HCT116 (cell line): ENCODE measurements around the gene IGLL1. TPM values are rescaled to one million over a fixed set of nuclear protein-coding genes. Genes with fewer than 3 reads are reported as not detected.

Experiments used
- ATAC-seq: fragments of 200-7000 bp; cut with Tn5 transposase; 2 replicates; pipeline ENCODE4 v1.9.1; 2020; ENCODE audit warnings: mild to moderate bottlenecking, moderate library complexity
- BruUV-seq: library from RNA; stranded (reverse); fragments of 400-500 nt; replicated peaks from 2 replicates; lab custom pipeline; 2021; lab: Mats Ljungman, UMichigan
- CTCF ChIA-PET: fragments of 300-600 bp; sonication (Branson Sonifier 250); formaldehyde crosslinking; loops from one replicate; lab custom pipeline; 2021; ENCODE audit warnings: antibody characterized with exemption; lab: Charles Lee
- POLR2A ChIA-PET: fragments of 300-600, 350-600 bp; sonication (Branson Sonifier 250); formaldehyde crosslinking; loops from one replicate; lab custom pipeline; 2021; ENCODE audit warnings: antibody characterized with exemption; lab: Charles Lee
- RAD21 ChIA-PET, 2 experiments: fragments of 300-600 bp; sonication (Branson Sonifier 250); formaldehyde crosslinking; loops; one replicate each; lab custom pipeline; 2023; ENCODE audit warnings: low total read pairs in 2 of 2; ENCODE audit not compliant: uncharacterized antibody in 2 of 2, unreplicated experiment in 2 of 2, low non-redundant PET in 1 of 2; lab: Charles Lee
- DNase-seq: peaks from one replicate; pipeline ENCODE4 v3.0.0-alpha.2; 2010; ENCODE audit warnings: low read depth, low spot score
- H2AFZ ChIP-seq: fragments of 200-600 bp; shearing (Covaris generic), sonication (generic); 2 replicates; pipeline ENCODE4 v1.6.1; 2017; ENCODE audit warnings: low read depth, mixed run types, mixed read lengths, antibody characterized with exemption, low read length; ENCODE audit not compliant: poor library complexity, severe bottlenecking
- H3K27ac ChIP-seq: 2 replicates; pipeline ENCODE4 v1.5.1; 2012; ENCODE audit warnings: low read depth, low read length
- H3K27me3 ChIP-seq: fragments of 200-600 bp; sonication (generic); 2 replicates; pipeline ENCODE4 v1.6.1; 2016; ENCODE audit warnings: mixed run types, low read length, mixed read lengths; ENCODE audit not compliant: insufficient read depth
- H3K36me3 ChIP-seq, 2 experiments: fragments of 200-500 bp in 1 of 2; fragments of 200-600 bp in 1 of 2; sonication (Bioruptor generic) in 1 of 2; sonication (generic) in 1 of 2; 2 replicates each; pipeline versions ENCODE4 v1.5.1 to v1.6.1; 2014 to 2016; ENCODE audit warnings: low read length in 2 of 2, inconsistent platforms in 1 of 2, mixed read lengths in 1 of 2, mixed run types in 1 of 2; ENCODE audit not compliant: insufficient read depth in 2 of 2, control insufficient read depth in 1 of 2
- H3K4me1 ChIP-seq, 2 experiments: fragments of 200-600 bp in 1 of 2; sonication (generic) in 1 of 2; 2 replicates each; pipeline versions ENCODE4 v1.5.1 to v1.6.1; 2012 to 2017; ENCODE audit warnings: low read length in 2 of 2, inconsistent platforms in 1 of 2, mild to moderate bottlenecking in 1 of 2, mixed read lengths in 1 of 2, mixed run types in 1 of 2, moderate library complexity in 1 of 2; ENCODE audit not compliant: insufficient read depth in 2 of 2, control insufficient read depth in 1 of 2
- H3K4me2 ChIP-seq: fragments of 200-600 bp; sonication (generic); 2 replicates; pipeline ENCODE4 v1.6.1; 2017; ENCODE audit warnings: mixed run types, low read length, mixed read lengths
- H3K4me3 ChIP-seq, 2 experiments: fragments of 200-600 bp in 1 of 2; sonication (generic) in 1 of 2; replicated peaks in 1 of 2; 2 replicates each; pipeline ENCODE4 v1.5.1; 2011 to 2016; ENCODE audit warnings: low read length in 2 of 2, control low read depth in 1 of 2, low read depth in 1 of 2, mild to moderate bottlenecking in 1 of 2, mixed read lengths in 1 of 2, mixed run types in 1 of 2
- H3K79me2 ChIP-seq: fragments of 200-600 bp; sonication (generic); 2 replicates; pipeline ENCODE4 v1.6.1; 2017; ENCODE audit warnings: mild to moderate bottlenecking, mixed run types, low read length, moderate library complexity, mixed read lengths; ENCODE audit not compliant: insufficient read depth
- H3K9ac ChIP-seq: fragments of 200-600 bp; sonication (generic); 2 replicates; pipeline ENCODE4 v1.6.1; 2016; ENCODE audit warnings: low read length, mixed read lengths
- H3K9me2 ChIP-seq: fragments of 200-600 bp; sonication (generic), shearing (Covaris generic); 2 replicates; pipeline ENCODE4 v1.6.1; 2017; ENCODE audit warnings: mixed run types, mild to moderate bottlenecking, moderate library complexity; ENCODE audit not compliant: insufficient read depth
- H3K9me3 ChIP-seq, 2 experiments: fragments of 200-500 bp in 1 of 2; fragments of 200-600 bp in 1 of 2; sonication (Bioruptor generic) in 1 of 2; sonication (generic) in 1 of 2; 2 replicates each; pipeline ENCODE4 v1.6.1; 2014 to 2017; ENCODE audit warnings: low read length in 2 of 2, mixed read lengths in 2 of 2, inconsistent platforms in 1 of 2, low read depth in 1 of 2, mild to moderate bottlenecking in 1 of 2, mixed run types in 1 of 2, moderate library complexity in 1 of 2; ENCODE audit not compliant: control insufficient read depth in 1 of 2, insufficient read depth in 1 of 2
- H4K20me1 ChIP-seq: fragments of 200-600 bp; sonication (generic), shearing (Covaris generic); 2 replicates; pipeline ENCODE4 v1.6.1; 2017; ENCODE audit warnings: mixed run types, mild to moderate bottlenecking, moderate library complexity; ENCODE audit not compliant: insufficient read depth
- ATF3 ChIP-seq: IDR thresholded peaks from 2 replicates; pipeline ENCODE4 v1.6.1; 2012
- CBX3 ChIP-seq: IDR thresholded peaks from 2 replicates; pipeline ENCODE4 v1.6.1; 2012; ENCODE audit warnings: low read depth
- ELF1 ChIP-seq: IDR thresholded peaks from 2 replicates; pipeline ENCODE4 v1.6.1; 2012; ENCODE audit warnings: low read depth, borderline replicate concordance
- EZH2 ChIP-seq: fragments of 200-600 bp; sonication (generic); IDR thresholded peaks from 2 replicates; pipeline ENCODE4 v1.6.1; 2017; ENCODE audit warnings: antibody characterized with exemption, mixed run types
- EZH2phosphoT487 ChIP-seq: fragments of 200-600 bp; IDR thresholded peaks from 2 replicates; pipeline ENCODE4 v1.6.1; 2018; ENCODE audit warnings: antibody characterized with exemption, borderline replicate concordance
- FOSL1 ChIP-seq: IDR thresholded peaks from 2 replicates; pipeline ENCODE4 v1.6.1; 2012; ENCODE audit warnings: low read depth
- JUND ChIP-seq: IDR thresholded peaks from 2 replicates; pipeline ENCODE4 v1.6.1; 2012
- POLR2A ChIP-seq: IDR thresholded peaks from 2 replicates; pipeline ENCODE4 v1.7.0; 2011; ENCODE audit warnings: borderline replicate concordance; ENCODE audit not compliant: insufficient read depth, insufficient read length; ENCODE audit errors: extremely low read depth
- POLR2AphosphoS5 ChIP-seq: IDR thresholded peaks from 2 replicates; pipeline ENCODE4 v1.6.1; 2011; ENCODE audit warnings: mild to moderate bottlenecking, low read depth, low read length, moderate library complexity
- RAD21 ChIP-seq: IDR thresholded peaks from 2 replicates; pipeline ENCODE4 v1.6.1; 2012; ENCODE audit warnings: low read depth, mild to moderate bottlenecking
- SRF ChIP-seq: IDR thresholded peaks from 2 replicates; pipeline ENCODE4 v1.6.1; 2012; ENCODE audit warnings: low read depth
- TCF7L2 ChIP-seq: IDR thresholded peaks from 2 replicates; pipeline ENCODE4 v1.7.0; 2011; ENCODE audit warnings: borderline replicate concordance, inconsistent platforms; ENCODE audit not compliant: insufficient read depth, insufficient read length; ENCODE audit errors: extremely low read depth
- YY1 ChIP-seq: IDR thresholded peaks from 2 replicates; pipeline ENCODE4 v1.6.1; 2011; ENCODE audit warnings: low read length, low read depth, moderate library complexity, mild to moderate bottlenecking; ENCODE audit not compliant: insufficient replicate concordance; ENCODE audit errors: extremely low read depth
- ZBTB33 ChIP-seq: IDR thresholded peaks from 2 replicates; pipeline ENCODE4 v1.6.1; 2011; ENCODE audit warnings: mild to moderate bottlenecking, low read length, moderate library complexity; ENCODE audit not compliant: insufficient replicate concordance; ENCODE audit errors: extremely low read depth
- ZFX ChIP-seq: fragments of 450-650 bp; IDR thresholded peaks from 2 replicates; pipeline ENCODE4 v1.6.1; 2017
- intact Hi-C: fragments of 100-400 bp; cut with micrococcal nuclease; formaldehyde crosslinking; loops from 2 replicates; pipeline ENCODE4 v1.10.0; 2022
- total RNA-seq: library from RNA; stranded (reverse); gene quantifications from one replicate; pipeline ENCODE4 v1.2.1, GENCODE V29; 2021; ENCODE audit not compliant: unreplicated experiment
- TF ChIP-seq, protein P1 (sequence below): IDR thresholded peaks from 2 replicates; pipeline ENCODE4 v1.6.1; 2012; ENCODE audit warnings: low read depth

IGLL1 gene
- total RNA-seq, 1 experiment from 2014 or later = not detected

DNA sequence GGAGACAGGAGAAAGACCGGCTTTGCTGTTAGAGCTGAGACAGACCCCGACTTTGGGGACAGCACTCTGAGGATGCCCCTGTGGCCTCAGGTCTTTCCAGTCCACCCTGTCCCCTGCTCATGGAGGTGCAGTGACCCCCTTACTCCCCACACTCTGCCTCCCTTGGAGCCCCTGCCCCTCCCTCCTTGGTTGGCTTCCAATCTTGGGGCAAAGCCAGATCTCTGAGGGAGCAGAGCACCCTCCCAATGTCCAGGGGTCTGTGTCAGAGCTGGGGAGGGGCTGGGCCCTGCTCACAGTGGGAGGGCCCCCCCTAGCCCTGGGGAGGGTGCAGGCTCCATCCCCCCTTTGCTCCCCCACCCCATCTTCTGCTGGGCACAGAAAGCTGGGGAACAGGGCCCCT, 50.0 kb downstream of the IGLL1 start (continued):
- TF ChIP-seq TCF7L2 = no peak
- TF ChIP-seq CBX3 = no peak
- TF ChIP-seq ZBTB33 = no peak
- TF ChIP-seq RAD21 = no peak
- TF ChIP-seq ELF1 = no peak

GRCh38 chr22:23529166-23530103, 50.7 kb downstream of the IGLL1 start:
- intact Hi-C loops = no loop called here
- ChIA-PET RAD21 (no interaction called here), POLR2A (no interaction called here), CTCF (no interaction called here)
- Histone ChIP-seq H3K9ac (no peak overlapping the region), H3K4me1 (peaks cover 0 to 2% of the 10 kb centered on the region in 2 experiments; a peak in 1 of 4 replicates), H3K9me3 (no peaks in the 10 kb centered on the region), H3K4me2 (no peak overlapping the region), H2AFZ (no peak overlapping the region), H3K36me3 (no peaks in the 10 kb centered on the region), H3K27ac (no peak overlapping the region), H3K9me2 (no peaks in the 10 kb centered on the region), H4K20me1 (no peaks in the 10 kb centered on the region), H3K27me3 (no peaks in the 10 kb centered on the region), H3K79me2 (no peaks in the 10 kb centered on the region), H3K4me3 (no peak overlapping the region)
- no TSS peak for BruUV-seq
- no peak for TF ChIP-seq EZH2
- no peak for TF ChIP-seq FOSL1
- no peak for TF ChIP-seq POLR2AphosphoS5
- TF ChIP-seq YY1 = no peak
- no peak for TF ChIP-seq SRF
- no peak for TF ChIP-seq POLR2A
- TF ChIP-seq ZBTB33 = no peak
- no peak for TF ChIP-seq ZFX
- no peak for TF ChIP-seq ATF3
- TF ChIP-seq TCF7L2 = no peak
- TF ChIP-seq, protein P1, sequence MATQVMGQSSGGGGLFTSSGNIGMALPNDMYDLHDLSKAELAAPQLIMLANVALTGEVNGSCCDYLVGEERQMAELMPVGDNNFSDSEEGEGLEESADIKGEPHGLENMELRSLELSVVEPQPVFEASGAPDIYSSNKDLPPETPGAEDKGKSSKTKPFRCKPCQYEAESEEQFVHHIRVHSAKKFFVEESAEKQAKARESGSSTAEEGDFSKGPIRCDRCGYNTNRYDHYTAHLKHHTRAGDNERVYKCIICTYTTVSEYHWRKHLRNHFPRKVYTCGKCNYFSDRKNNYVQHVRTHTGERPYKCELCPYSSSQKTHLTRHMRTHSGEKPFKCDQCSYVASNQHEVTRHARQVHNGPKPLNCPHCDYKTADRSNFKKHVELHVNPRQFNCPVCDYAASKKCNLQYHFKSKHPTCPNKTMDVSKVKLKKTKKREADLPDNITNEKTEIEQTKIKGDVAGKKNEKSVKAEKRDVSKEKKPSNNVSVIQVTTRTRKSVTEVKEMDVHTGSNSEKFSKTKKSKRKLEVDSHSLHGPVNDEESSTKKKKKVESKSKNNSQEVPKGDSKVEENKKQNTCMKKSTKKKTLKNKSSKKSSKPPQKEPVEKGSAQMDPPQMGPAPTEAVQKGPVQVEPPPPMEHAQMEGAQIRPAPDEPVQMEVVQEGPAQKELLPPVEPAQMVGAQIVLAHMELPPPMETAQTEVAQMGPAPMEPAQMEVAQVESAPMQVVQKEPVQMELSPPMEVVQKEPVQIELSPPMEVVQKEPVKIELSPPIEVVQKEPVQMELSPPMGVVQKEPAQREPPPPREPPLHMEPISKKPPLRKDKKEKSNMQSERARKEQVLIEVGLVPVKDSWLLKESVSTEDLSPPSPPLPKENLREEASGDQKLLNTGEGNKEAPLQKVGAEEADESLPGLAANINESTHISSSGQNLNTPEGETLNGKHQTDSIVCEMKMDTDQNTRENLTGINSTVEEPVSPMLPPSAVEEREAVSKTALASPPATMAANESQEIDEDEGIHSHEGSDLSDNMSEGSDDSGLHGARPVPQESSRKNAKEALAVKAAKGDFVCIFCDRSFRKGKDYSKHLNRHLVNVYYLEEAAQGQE = no peak
- TF ChIP-seq JUND = no peak
- no peak for TF ChIP-seq EZH2phosphoT487
- TF ChIP-seq RAD21 = no peak
- no peak for ATAC-seq
- DNase-seq = no peak
